ENCODE data around the gene SGIP1. TPM values are rescaled to one million over a fixed set of nuclear protein-coding genes. Genes with fewer than 3 reads are reported as not detected.

SGIP1 gene
- total and polyA plus RNA-seq, 2 experiments from 2014 or later, result 3.1 to 20.2 TPM

Small RNA genes lying within 50 kb of the gene (microRNA-seq; reads per million reads assigned to microRNA genes)
- 4.9 reads per million, percentile 8 among the genes with 10 or more reads in this experiment for gene MIR3117

Small RNA genes lying within 50 kb of the gene (small RNA-seq; reads per million reads assigned to genes)
- gene MIR3117, result 0.25 reads per million

Other genes with a start within 250 kb of the SGIP1 start
- 0.10 TPM in 1 of 2 replicates, not detected in the other for gene DYNLT5, start 218.3 kb downstream of the SGIP1 start, total RNA-seq
- gene DYNLT5, start 218.3 kb downstream of the SGIP1 start, polyA plus RNA-seq, result 0.13 TPM in 1 of 2 replicates, not detected in the other

All from hepatocyte (in vitro differentiated cells).